Liver (tissue), 9 donors: ENCODE measurements around the gene DZIP1L. TPM values are rescaled to one million over a fixed set of nuclear protein-coding genes. Genes with fewer than 3 reads are reported as not detected.

Experiments used
- DNase-seq: peaks from one replicate; pipeline ENCODE4 v3.0.0-alpha.2; 2017; ENCODE audit warnings: low spot score
- H3K27ac ChIP-seq, 2 donors: one replicate each; pipeline ENCODE4 v1.7.0; 2013; ENCODE audit warnings: inconsistent platforms in 2 of 2, low read length in 2 of 2, control low read depth in 1 of 2, low read depth in 1 of 2, mild to moderate bottlenecking in 1 of 2
- H3K27me3 ChIP-seq, 4 donors: one replicate each; pipeline versions ENCODE4 v1.6.1 to v1.7.0; 2013; ENCODE audit warnings: low read length in 3 of 4, inconsistent platforms in 1 of 4, mild to moderate bottlenecking in 1 of 4, moderate library complexity in 1 of 4; ENCODE audit not compliant: control insufficient read depth in 4 of 4, insufficient read depth in 4 of 4
- H3K36me3 ChIP-seq, 4 donors: one replicate each; pipeline versions ENCODE4 v1.6.1 to v1.7.0; 2013; ENCODE audit warnings: low read length in 3 of 4, mild to moderate bottlenecking in 3 of 4, low read depth in 1 of 4, moderate library complexity in 1 of 4; ENCODE audit not compliant: control insufficient read depth in 4 of 4, insufficient read depth in 3 of 4
- H3K4me1 ChIP-seq, 4 donors: one replicate each; pipeline versions ENCODE4 v1.6.1 to v1.7.0; 2013; ENCODE audit warnings: low read length in 3 of 4, mild to moderate bottlenecking in 3 of 4, moderate library complexity in 1 of 4; ENCODE audit not compliant: control insufficient read depth in 4 of 4, insufficient read depth in 4 of 4
- H3K4me3 ChIP-seq, 3 donors: one replicate each; pipeline versions ENCODE4 v1.6.1 to v1.7.0; 2013; ENCODE audit warnings: low read length in 3 of 3, control low read depth in 1 of 3, low read depth in 1 of 3, mild to moderate bottlenecking in 1 of 3
- H3K9ac ChIP-seq, 2 donors: one replicate each; pipeline ENCODE4 v1.7.0; 2013; ENCODE audit warnings: low read length in 2 of 2, mild to moderate bottlenecking in 2 of 2, moderate library complexity in 2 of 2, control low read depth in 1 of 2, low read depth in 1 of 2
- H3K9me3 ChIP-seq, 4 donors: one replicate each; pipeline versions ENCODE4 v1.6.1 to v1.7.0; 2013; ENCODE audit warnings: low read length in 3 of 4; ENCODE audit not compliant: control insufficient read depth in 4 of 4
- EGR1 ChIP-seq, 2 donors: IDR thresholded peaks; 2 replicates each; pipeline ENCODE4 v1.6.1; 2016 to 2018; ENCODE audit warnings: antibody characterized with exemption in 2 of 2, low read depth in 2 of 2
- FOXA1 ChIP-seq: IDR thresholded peaks from 2 replicates; pipeline ENCODE4 v1.6.1; 2016; ENCODE audit warnings: antibody characterized with exemption
- FOXA2 ChIP-seq: IDR thresholded peaks from 2 replicates; pipeline ENCODE4 v1.6.1; 2016; ENCODE audit warnings: antibody characterized with exemption
- GABPA ChIP-seq, 2 donors: IDR thresholded peaks in 1 of 2; conservative IDR thresholded peaks in 1 of 2; 2 replicates each; pipeline ENCODE4 v1.6.1; 2016; ENCODE audit warnings: antibody characterized with exemption in 2 of 2, mild to moderate bottlenecking in 1 of 2, moderate library complexity in 1 of 2
- HNF4A ChIP-seq, 2 donors: conservative IDR thresholded peaks; 2 replicates each; pipeline ENCODE4 v1.6.1; 2016; ENCODE audit warnings: antibody characterized with exemption in 2 of 2, mild to moderate bottlenecking in 2 of 2
- HNF4G ChIP-seq: IDR thresholded peaks from 2 replicates; pipeline ENCODE4 v1.6.1; 2016; ENCODE audit warnings: antibody characterized with exemption
- JUND ChIP-seq, 2 donors: IDR thresholded peaks; 2 replicates each; pipeline ENCODE4 v1.6.1; 2016; ENCODE audit warnings: antibody characterized with exemption in 2 of 2
- NR2F2 ChIP-seq: IDR thresholded peaks from 2 replicates; pipeline ENCODE4 v1.6.1; 2016; ENCODE audit warnings: antibody characterized with exemption
- RAD21 ChIP-seq, 2 donors: IDR thresholded peaks; 2 replicates each; pipeline ENCODE4 v1.6.1; 2016; ENCODE audit warnings: antibody characterized with exemption in 2 of 2, mild to moderate bottlenecking in 2 of 2
- RXRA ChIP-seq, 2 donors: IDR thresholded peaks; 2 replicates each; pipeline ENCODE4 v1.6.1; 2017 to 2018; ENCODE audit warnings: antibody characterized with exemption in 2 of 2, mild to moderate bottlenecking in 1 of 2
- SP1 ChIP-seq: IDR thresholded peaks from 2 replicates; pipeline ENCODE4 v1.6.1; 2018; ENCODE audit warnings: antibody characterized with exemption, mild to moderate bottlenecking
- TAF1 ChIP-seq: conservative IDR thresholded peaks from 2 replicates; pipeline ENCODE4 v1.6.1; 2016; ENCODE audit warnings: antibody characterized with exemption, mild to moderate bottlenecking
- YY1 ChIP-seq: IDR thresholded peaks from 2 replicates; pipeline ENCODE4 v1.6.1; 2016; ENCODE audit warnings: antibody characterized with exemption, mild to moderate bottlenecking
- WGBS: extraction: QIAGEN DNeasy Blood & Tissue Kit; methylation state at CpG from one replicate; pipeline ENCODE4 v1.1.7; 2013; 5-methylcytosine and 5-hydroxymethylcytosine counted together
- polyA plus RNA-seq, 2 donors: library from polyadenylated mRNA; stranded (reverse) in 1 of 2; unstranded in 1 of 2; fragments of 200-250 nt in 1 of 2; fragments of >200 nt in 1 of 2; fragmentation: Nextera tagmentation in 1 of 2; extraction: Ambion mirVana in 1 of 2; gene quantifications; one replicate each; pipeline versions ENCODE4 v1.2.1 to v1.2.3, GENCODE V29; 2013 to 2015
- total RNA-seq, 2 donors: library from RNA; depleted of rRNA; stranded (reverse); fragments of >200 nt; gene quantifications; one replicate each; pipeline ENCODE4 v1.2.3, GENCODE V29; 2014
- TF ChIP-seq, protein P1 (sequence below): fragments of 150-350 bp; IDR thresholded peaks from 2 replicates; pipeline ENCODE4 v1.5.1; 2017; ENCODE audit warnings: improper control_type of control experiment, low read depth, low read length; ENCODE audit not compliant: missing input control
- TF ChIP-seq, protein P2 (sequence below): IDR thresholded peaks from 2 replicates; pipeline ENCODE4 v1.6.1; 2016; ENCODE audit warnings: antibody characterized with exemption, mild to moderate bottlenecking
- TF ChIP-seq, protein P3 (sequence below): IDR thresholded peaks from 2 replicates; pipeline ENCODE4 v1.6.1; 2016; ENCODE audit warnings: antibody characterized with exemption
- TF ChIP-seq, protein P4 (sequence below): IDR thresholded peaks from 2 replicates; pipeline ENCODE4 v1.6.1; 2016; ENCODE audit warnings: antibody characterized with exemption
- TF ChIP-seq, protein P5 (sequence below): IDR thresholded peaks from 2 replicates; pipeline ENCODE4 v1.6.1; 2016; ENCODE audit warnings: antibody characterized with exemption
- donor health status: healthy.
- donor health status: healthy.
- donor health status: healthy.
- donor health status: healthy.
- donor health status: healthy.

DZIP1L gene
- total and polyA plus RNA-seq, 4 donors: 0.62 to 5.9 (median 1.3) TPM

DNA sequence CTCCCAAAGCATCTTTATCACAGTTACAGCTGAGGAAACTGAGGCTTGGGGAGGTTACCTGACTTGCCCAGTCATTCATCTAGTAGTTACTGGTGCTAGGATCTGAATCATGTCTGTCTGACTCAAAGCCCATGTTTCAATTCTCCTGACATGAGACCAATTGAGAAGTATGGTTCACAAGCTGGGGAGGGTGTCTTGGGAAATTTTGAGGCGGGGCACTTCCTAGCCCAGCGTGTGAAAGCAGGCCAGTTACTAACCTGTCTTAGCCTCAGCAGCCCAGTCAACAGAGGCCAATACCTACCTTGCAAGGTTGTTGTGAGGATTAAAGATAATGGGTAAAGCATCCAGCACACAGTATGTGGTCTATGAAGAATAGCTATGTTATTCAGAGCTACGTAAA is 68.5 kb downstream of the DZIP1L start:
- TF ChIP-seq FOXA1 (no peak), YY1 (no peak), SP1 (no peak), FOXA2 (no peak), RAD21 (IDR thresholded peaks at IDR 0.05) (no peak)
- TF ChIP-seq, protein P1, sequence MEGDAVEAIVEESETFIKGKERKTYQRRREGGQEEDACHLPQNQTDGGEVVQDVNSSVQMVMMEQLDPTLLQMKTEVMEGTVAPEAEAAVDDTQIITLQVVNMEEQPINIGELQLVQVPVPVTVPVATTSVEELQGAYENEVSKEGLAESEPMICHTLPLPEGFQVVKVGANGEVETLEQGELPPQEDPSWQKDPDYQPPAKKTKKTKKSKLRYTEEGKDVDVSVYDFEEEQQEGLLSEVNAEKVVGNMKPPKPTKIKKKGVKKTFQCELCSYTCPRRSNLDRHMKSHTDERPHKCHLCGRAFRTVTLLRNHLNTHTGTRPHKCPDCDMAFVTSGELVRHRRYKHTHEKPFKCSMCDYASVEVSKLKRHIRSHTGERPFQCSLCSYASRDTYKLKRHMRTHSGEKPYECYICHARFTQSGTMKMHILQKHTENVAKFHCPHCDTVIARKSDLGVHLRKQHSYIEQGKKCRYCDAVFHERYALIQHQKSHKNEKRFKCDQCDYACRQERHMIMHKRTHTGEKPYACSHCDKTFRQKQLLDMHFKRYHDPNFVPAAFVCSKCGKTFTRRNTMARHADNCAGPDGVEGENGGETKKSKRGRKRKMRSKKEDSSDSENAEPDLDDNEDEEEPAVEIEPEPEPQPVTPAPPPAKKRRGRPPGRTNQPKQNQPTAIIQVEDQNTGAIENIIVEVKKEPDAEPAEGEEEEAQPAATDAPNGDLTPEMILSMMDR: no peak
- 55% methylated on average over 3 of the region's 3 CpGs for WGBS
- Histone ChIP-seq H3K27ac (no peak overlapping the region), H3K9me3 (no peaks in the 10 kb centered on the region), H3K4me1 (no peaks in the 10 kb centered on the region), H3K9ac (no peak overlapping the region), H3K27me3 (peaks cover 0 to 4% (median 0%) of the 10 kb centered on the region in 4 donors), H3K4me3 (no peak overlapping the region), H3K36me3 (no peaks in the 10 kb centered on the region)
- no peak for DNase-seq

DNA sequence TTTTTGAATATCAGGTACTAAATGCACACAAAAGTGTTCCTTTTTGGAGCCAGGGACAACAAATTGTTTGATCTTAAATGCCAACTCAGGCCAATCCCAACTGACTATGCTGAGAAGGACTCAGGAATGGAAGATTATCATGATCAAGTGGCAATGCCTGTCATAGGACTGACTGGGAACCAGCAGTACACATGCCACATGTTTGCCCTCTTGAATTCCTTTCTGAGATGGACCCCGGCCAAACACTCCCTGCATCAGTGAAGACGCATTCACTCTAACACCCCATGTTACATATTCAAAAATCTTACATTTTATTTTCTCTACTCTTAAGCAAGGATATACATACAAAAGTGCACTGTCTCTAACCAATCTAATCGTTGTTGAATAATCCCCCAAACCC is 69.3 kb downstream of the DZIP1L start:
- peaks cover 0 to 4% (median 0%) of the 10 kb centered on the region in 4 donors for H3K27me3 ChIP-seq
- no peaks in the 10 kb centered on the region for H3K36me3 ChIP-seq
- WGBS: 89% methylated on average over 3 of the region's 3 CpGs
- H3K4me1 ChIP-seq: no peaks in the 10 kb centered on the region
- TF ChIP-seq TAF1 (no peak), SP1 (no peak), GABPA (IDR thresholded peaks at IDR 0.05 in 1 of 2, conservative IDR thresholded peaks at IDR 0.05 in 1 of 2) (no peak), FOXA1 (no peak), FOXA2 (no peak), NR2F2 (no peak), RAD21 (IDR thresholded peaks at IDR 0.05) (no peak), YY1 (no peak), HNF4A (conservative IDR thresholded peaks at IDR 0.05) (no peak), EGR1 (IDR thresholded peaks at IDR 0.05; ENCODE audit: low read depth in 2 of 2) (no peak), RXRA (IDR thresholded peaks at IDR 0.05) (no peak), HNF4G (no peak), JUND (IDR thresholded peaks at IDR 0.05) (no peak)
- TF ChIP-seq, protein P2, sequence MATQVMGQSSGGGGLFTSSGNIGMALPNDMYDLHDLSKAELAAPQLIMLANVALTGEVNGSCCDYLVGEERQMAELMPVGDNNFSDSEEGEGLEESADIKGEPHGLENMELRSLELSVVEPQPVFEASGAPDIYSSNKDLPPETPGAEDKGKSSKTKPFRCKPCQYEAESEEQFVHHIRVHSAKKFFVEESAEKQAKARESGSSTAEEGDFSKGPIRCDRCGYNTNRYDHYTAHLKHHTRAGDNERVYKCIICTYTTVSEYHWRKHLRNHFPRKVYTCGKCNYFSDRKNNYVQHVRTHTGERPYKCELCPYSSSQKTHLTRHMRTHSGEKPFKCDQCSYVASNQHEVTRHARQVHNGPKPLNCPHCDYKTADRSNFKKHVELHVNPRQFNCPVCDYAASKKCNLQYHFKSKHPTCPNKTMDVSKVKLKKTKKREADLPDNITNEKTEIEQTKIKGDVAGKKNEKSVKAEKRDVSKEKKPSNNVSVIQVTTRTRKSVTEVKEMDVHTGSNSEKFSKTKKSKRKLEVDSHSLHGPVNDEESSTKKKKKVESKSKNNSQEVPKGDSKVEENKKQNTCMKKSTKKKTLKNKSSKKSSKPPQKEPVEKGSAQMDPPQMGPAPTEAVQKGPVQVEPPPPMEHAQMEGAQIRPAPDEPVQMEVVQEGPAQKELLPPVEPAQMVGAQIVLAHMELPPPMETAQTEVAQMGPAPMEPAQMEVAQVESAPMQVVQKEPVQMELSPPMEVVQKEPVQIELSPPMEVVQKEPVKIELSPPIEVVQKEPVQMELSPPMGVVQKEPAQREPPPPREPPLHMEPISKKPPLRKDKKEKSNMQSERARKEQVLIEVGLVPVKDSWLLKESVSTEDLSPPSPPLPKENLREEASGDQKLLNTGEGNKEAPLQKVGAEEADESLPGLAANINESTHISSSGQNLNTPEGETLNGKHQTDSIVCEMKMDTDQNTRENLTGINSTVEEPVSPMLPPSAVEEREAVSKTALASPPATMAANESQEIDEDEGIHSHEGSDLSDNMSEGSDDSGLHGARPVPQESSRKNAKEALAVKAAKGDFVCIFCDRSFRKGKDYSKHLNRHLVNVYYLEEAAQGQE: no peak
- TF ChIP-seq, protein P1: no peak
- TF ChIP-seq, protein P3, sequence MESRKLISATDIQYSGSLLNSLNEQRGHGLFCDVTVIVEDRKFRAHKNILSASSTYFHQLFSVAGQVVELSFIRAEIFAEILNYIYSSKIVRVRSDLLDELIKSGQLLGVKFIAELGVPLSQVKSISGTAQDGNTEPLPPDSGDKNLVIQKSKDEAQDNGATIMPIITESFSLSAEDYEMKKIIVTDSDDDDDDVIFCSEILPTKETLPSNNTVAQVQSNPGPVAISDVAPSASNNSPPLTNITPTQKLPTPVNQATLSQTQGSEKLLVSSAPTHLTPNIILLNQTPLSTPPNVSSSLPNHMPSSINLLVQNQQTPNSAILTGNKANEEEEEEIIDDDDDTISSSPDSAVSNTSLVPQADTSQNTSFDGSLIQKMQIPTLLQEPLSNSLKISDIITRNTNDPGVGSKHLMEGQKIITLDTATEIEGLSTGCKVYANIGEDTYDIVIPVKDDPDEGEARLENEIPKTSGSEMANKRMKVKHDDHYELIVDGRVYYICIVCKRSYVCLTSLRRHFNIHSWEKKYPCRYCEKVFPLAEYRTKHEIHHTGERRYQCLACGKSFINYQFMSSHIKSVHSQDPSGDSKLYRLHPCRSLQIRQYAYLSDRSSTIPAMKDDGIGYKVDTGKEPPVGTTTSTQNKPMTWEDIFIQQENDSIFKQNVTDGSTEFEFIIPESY: no peak
- TF ChIP-seq, protein P4, sequence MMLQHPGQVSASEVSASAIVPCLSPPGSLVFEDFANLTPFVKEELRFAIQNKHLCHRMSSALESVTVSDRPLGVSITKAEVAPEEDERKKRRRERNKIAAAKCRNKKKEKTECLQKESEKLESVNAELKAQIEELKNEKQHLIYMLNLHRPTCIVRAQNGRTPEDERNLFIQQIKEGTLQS: no peak
- TF ChIP-seq, protein P5, sequence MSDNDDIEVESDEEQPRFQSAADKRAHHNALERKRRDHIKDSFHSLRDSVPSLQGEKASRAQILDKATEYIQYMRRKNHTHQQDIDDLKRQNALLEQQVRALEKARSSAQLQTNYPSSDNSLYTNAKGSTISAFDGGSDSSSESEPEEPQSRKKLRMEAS: no peak
- H3K9ac ChIP-seq: no peak overlapping the region
- DNase-seq: no peak
- no peak overlapping the region for H3K4me3 ChIP-seq
- H3K9me3 ChIP-seq: no peaks in the 10 kb centered on the region
- H3K27ac ChIP-seq: no peak overlapping the region
